GM12878 (cell line): ENCODE results near the gene MSH3. TPM values are rescaled to one million over a fixed set of nuclear protein-coding genes. Genes with fewer than 3 reads are reported as not detected.

Experiments used
- ATAC-seq: fragments of 200-7000 bp; cut with Tn5 transposase; 3 replicates; pipeline ENCODE4 v1.9.1; 2020; ENCODE audit warnings: mild to moderate bottlenecking, moderate library complexity
- BruUV-seq: library from RNA; stranded (reverse); fragments of 400-500 nt; replicated peaks from 2 replicates; lab custom pipeline; 2021; lab: Mats Ljungman, UMichigan
- CTCF ChIA-PET: fragments of 300-600 bp; sonication (Branson Sonifier 250); formaldehyde crosslinking; extraction: SDS; loops from one replicate; lab custom pipeline; 2021; ENCODE audit warnings: inconsistent platforms; lab: Yijun Ruan, JAX
- POLR2A ChIA-PET: fragments of 350-600 bp; formaldehyde crosslinking; extraction: SDS; loops from one replicate; lab custom pipeline; 2021; ENCODE audit warnings: inconsistent platforms; lab: Charles Lee
- RAD21 ChIA-PET: fragments of 300-600 bp; sonication (Branson Sonifier 250); formaldehyde crosslinking; loops from one replicate; lab custom pipeline; 2023; ENCODE audit warnings: antibody characterized with exemption; ENCODE audit not compliant: unreplicated experiment; lab: Charles Lee
- SMC1A ChIA-PET: fragments of 300-600 bp; sonication (Branson Sonifier 250); formaldehyde crosslinking; loops from one replicate; lab custom pipeline; 2023; ENCODE audit not compliant: unreplicated experiment, uncharacterized antibody; lab: Charles Lee
- DNase-seq: peaks from one replicate; pipeline ENCODE4 v3.0.0-alpha.2; 2011; ENCODE audit warnings: low read depth, low spot score
- FAIRE-seq: peaks from 3 replicates; lab custom pipeline; 2011; peaks lifted over from hg19 to GRCh38; lab: Jason Lieb, UNC
- H2AFZ ChIP-seq: 2 replicates; pipeline ENCODE4 v1.6.0; 2011; ENCODE audit warnings: low read depth, low read length, control low read depth; ENCODE audit not compliant: control insufficient read depth
- H3K27ac ChIP-seq: 2 replicates; pipeline ENCODE4 v1.5.1; 2011; ENCODE audit warnings: control low read depth; ENCODE audit not compliant: control insufficient read depth, insufficient read depth
- H3K27me3 ChIP-seq, 2 experiments: replicated peaks in 1 of 2; 2 replicates each; pipeline versions ENCODE4 v1.6.0 to v1.6.1; 2011; ENCODE audit warnings: low read length in 1 of 2; ENCODE audit not compliant: control insufficient read depth in 2 of 2, insufficient read depth in 2 of 2
- H3K36me3 ChIP-seq, 2 experiments: 2 replicates each; pipeline ENCODE4 v1.5.1; 2011; ENCODE audit warnings: low read length in 1 of 2; ENCODE audit not compliant: control insufficient read depth in 2 of 2, insufficient read depth in 2 of 2
- H3K4me1 ChIP-seq: 2 replicates; pipeline ENCODE4 v1.6.1; 2011; ENCODE audit warnings: mild to moderate bottlenecking, low read length, moderate library complexity, mixed read lengths; ENCODE audit not compliant: control insufficient read depth, insufficient read depth
- H3K4me2 ChIP-seq: 2 replicates; pipeline ENCODE4 v1.6.0; 2011; ENCODE audit warnings: control low read depth; ENCODE audit not compliant: control insufficient read depth, insufficient read depth
- H3K4me3 ChIP-seq: fragments of 200-600 bp; sonication (generic); 2 replicates; pipeline ENCODE4 v1.5.1; 2016
- H3K79me2 ChIP-seq: 2 replicates; pipeline ENCODE4 v1.6.0; 2011; ENCODE audit warnings: low read length; ENCODE audit not compliant: control insufficient read depth, insufficient read depth
- H3K9ac ChIP-seq: 2 replicates; pipeline ENCODE4 v1.8.0; 2011; ENCODE audit warnings: low read length, control low read depth, mixed read lengths; ENCODE audit not compliant: control insufficient read depth, insufficient read depth
- H3K9me3 ChIP-seq: replicated peaks from 3 replicates; pipeline ENCODE4 v1.5.1; 2011; ENCODE audit warnings: mild to moderate bottlenecking, low read length; ENCODE audit not compliant: control insufficient read depth, insufficient read depth
- H4K20me1 ChIP-seq: 2 replicates; pipeline ENCODE4 v1.6.0; 2011; ENCODE audit not compliant: control insufficient read depth, insufficient read depth
- CEBPZ ChIP-seq: fragments of 150-350 bp; IDR thresholded peaks from 2 replicates; pipeline ENCODE4 v1.6.1; 2016; ENCODE audit warnings: low read depth, low read length
- STAT3 ChIP-seq: IDR thresholded peaks from 2 replicates; pipeline ENCODE4 v1.6.1; 2011; ENCODE audit warnings: low read depth, low read length, improper control_type of control experiment
- WGBS: methylation state at CpG from one replicate; pipeline ENCODE4 v1.1.6; 2016; ENCODE audit warnings: low lambda C conversion rate; ENCODE audit not compliant: insufficient replicate concordance, insufficient coverage; ENCODE audit errors: missing lambda C conversion rate; 5-methylcytosine and 5-hydroxymethylcytosine counted together
- in situ Hi-C: fragments of 300-500 bp; cut with MboI; formaldehyde crosslinking; loops from 9 replicates; pipeline ENCODE4 v1.14.3; 2018; ENCODE audit warnings: mixed read lengths
- intact Hi-C: fragments of 100-400 bp; cut with micrococcal nuclease; formaldehyde crosslinking; loops from one replicate; pipeline ENCODE4 v1.14.2; 2022; ENCODE audit not compliant: unreplicated experiment
- polyA plus RNA-seq, 11 experiments: library from polyadenylated mRNA; depleted of rRNA in 4 of 11; unstranded in 6 of 11; stranded (reverse) in 5 of 11; fragments of >200 nt; fragmentation: Nextera tagmentation in 4 of 11; fragmentation: Illumina TruSeq in 1 of 11; extraction: Ambion mirVana in 4 of 11; extraction: Trizol in 1 of 11; gene quantifications; 1 replicate in 1 of 11; 2 replicates in 10 of 11; pipeline versions ENCODE4 v1.2.1 to v1.2.3, GENCODE V29; 2011 to 2016; ENCODE audit warnings: inconsistent platforms in 2 of 11, missing spikeins in 2 of 11, low read depth in 1 of 11
- total RNA-seq, 4 experiments: library from RNA; depleted of rRNA in 3 of 4; stranded (reverse); fragments of >200 nt in 3 of 4; fragmentation: Illumina TruSeq in 1 of 4; extraction: Trizol in 1 of 4; gene quantifications; 2 replicates each; pipeline versions ENCODE4 v1.2.1 to v1.2.3, GENCODE V29; 2013 to 2021

MSH3 gene
- total and polyA plus RNA-seq, 10 of the 15 experiments (the other 5 are each of a cell fraction or from before 2014, with no cell fraction given): 4.7 to 17.5 (median 12.2) TPM

GRCh38 chr5:80825786-80826460, 171.5 kb downstream of the MSH3 start:
- Histone ChIP-seq H3K4me3 (no peak overlapping the region), H3K36me3 (no peaks in the 10 kb centered on the region; a peak in 1 of 4 replicates), H3K79me2 (no peaks in the 10 kb centered on the region), H3K4me1 (no peaks in the 10 kb centered on the region), H4K20me1 (no peaks in the 10 kb centered on the region), H3K9ac (no peak overlapping the region), H3K4me2 (no peak overlapping the region), H3K9me3 (no peaks in the 10 kb centered on the region; the same call in 1 of the 3 replicates), H2AFZ (no peak overlapping the region), H3K27me3 (no peaks in the 10 kb centered on the region), H3K27ac (no peak overlapping the region)
- WGBS: 97% methylated on average over 2 of the region's 2 CpGs
- in situ Hi-C loops (no loop called here), intact Hi-C loops (no loop called here)
- ChIA-PET CTCF (no interaction called here), SMC1A (interaction anchor here (0.6 to 1.3 kb wide), 2 partner anchors 9 to 70 kb away, joined by 3 to 4 read pairs; no protein-coding TSS in a partner anchor), POLR2A (interaction anchor here (1.4 kb wide), 1 partner anchor 11 kb away, joined by 6 read pairs; no protein-coding TSS in a partner anchor), RAD21 (interaction anchor here (0.7 kb wide), 1 partner anchor 73 kb away, joined by 3 read pairs; no protein-coding TSS in a partner anchor)
- TF ChIP-seq STAT3: no peak
- ATAC-seq (no peak), DNase-seq (no peak), FAIRE-seq (no peak)
- no TSS peak for BruUV-seq

DNA sequence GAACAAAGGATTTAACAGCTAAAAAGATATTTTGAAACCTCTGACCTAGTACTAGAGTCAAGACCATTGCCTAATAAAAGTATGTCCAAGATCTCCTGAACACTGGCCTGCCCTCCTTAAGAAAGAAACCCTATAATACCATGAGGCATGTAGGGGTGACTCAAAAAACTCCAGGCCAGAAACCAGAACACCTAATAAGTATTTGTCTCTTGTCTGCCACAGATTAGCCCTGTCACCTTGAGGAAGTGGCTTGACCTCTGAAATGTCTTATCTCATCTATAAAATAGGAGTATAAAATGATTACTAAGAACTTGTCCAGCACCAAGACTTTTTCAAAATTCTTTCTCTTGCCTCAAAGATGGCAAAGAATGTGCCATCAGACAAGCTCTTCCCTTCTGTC, 180.3 kb downstream of the MSH3 start:
- no TSS peak for BruUV-seq
- H3K4me2 ChIP-seq: no peak overlapping the region
- FAIRE-seq: no peak
- H3K36me3 ChIP-seq: peaks cover 0 to 2% of the 10 kb centered on the region in 2 experiments; a peak in 1 of 4 replicates
- CTCF ChIA-PET: interaction anchor here (1.3 kb wide), 1 partner anchor 353 kb away, joined by 3 read pairs; no protein-coding TSS in a partner anchor
- H3K4me1 ChIP-seq: peaks cover 10% of the 10 kb centered on the region; the same call in 1 of the 2 replicates
- POLR2A ChIA-PET: no interaction called here
- RAD21 ChIA-PET: no interaction called here
- H3K4me3 ChIP-seq: no peak overlapping the region
- in situ Hi-C loops: no loop called here
- ATAC-seq: no peak
- no peak overlapping the region for H2AFZ ChIP-seq
- H3K9me3 ChIP-seq: no peaks in the 10 kb centered on the region
- no peaks in the 10 kb centered on the region for H3K27me3 ChIP-seq
- no peak overlapping the region for H3K9ac ChIP-seq
- SMC1A ChIA-PET: interaction anchor here (1.5 kb wide), 1 partner anchor 15 kb away, joined by 3 read pairs; no protein-coding TSS in a partner anchor
- TF ChIP-seq CEBPZ: no peak
- TF ChIP-seq, all 136 proteins: peak for 0
- intact Hi-C loops: no loop called here
- no peak overlapping the region for H3K27ac ChIP-seq
- H3K79me2 ChIP-seq: no peaks in the 10 kb centered on the region
- H4K20me1 ChIP-seq: no peaks in the 10 kb centered on the region
- DNase-seq: no peak
